Esophagus squamous epithelium (tissue), 4 donors: ENCODE measurements around the gene PTPRN2.

ENCODE experiments used
- CTCF ChIP-seq, 6 experiments: fragments of 450-650 bp in 4 of 6; fragments of 200-600 bp in 2 of 6; sonication (generic) in 2 of 6; IDR thresholded peaks; one replicate each; pipeline ENCODE4 v1.5.1; 2016 to 2019; ENCODE audit warnings: antibody characterized with exemption in 6 of 6, mild to moderate bottlenecking in 4 of 6, moderate library complexity in 4 of 6
- POLR2A ChIP-seq, 4 donors: fragments of 450-650 bp; IDR thresholded peaks; one replicate each; pipeline ENCODE4 v1.6.1; 2017; ENCODE audit warnings: antibody characterized with exemption in 4 of 4, mild to moderate bottlenecking in 4 of 4, moderate library complexity in 3 of 4

GRCh38 chr7:158473946-158474345 is 113.7 kb downstream of the PTPRN2 start:
- TF ChIP-seq CTCF (IDR thresholded peaks at IDR 0.05) (no peak), POLR2A (IDR thresholded peaks at IDR 0.05) (no peak)
